ENCODE measurements around the gene CAB39.

The CAB39 gene

DNA sequence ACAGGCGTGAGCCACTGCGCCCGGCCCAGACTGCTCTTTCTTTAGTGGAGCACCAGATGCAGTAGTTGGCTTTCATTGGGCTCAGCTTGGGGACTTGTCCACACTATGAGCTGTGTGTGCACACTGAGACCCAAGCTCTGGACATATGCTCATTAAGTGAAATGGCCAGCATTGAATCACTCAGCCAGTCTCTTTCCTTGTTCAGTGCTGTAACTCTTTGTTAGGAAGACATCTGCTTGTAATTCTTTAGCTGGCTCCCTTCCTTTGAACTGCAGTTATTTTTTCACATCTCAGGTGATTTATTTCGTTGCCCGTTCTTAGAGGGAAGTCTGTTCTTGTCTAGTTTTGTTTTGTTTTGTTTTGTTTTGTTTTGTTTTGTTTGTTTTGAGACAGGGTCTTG is 70.5 kb downstream of the CAB39 start:
- TF ChIP-seq POLR2A (IDR thresholded peaks at IDR 0.05; ENCODE audit: low read length), result no peak
- no peak for DNase-seq

DNA sequence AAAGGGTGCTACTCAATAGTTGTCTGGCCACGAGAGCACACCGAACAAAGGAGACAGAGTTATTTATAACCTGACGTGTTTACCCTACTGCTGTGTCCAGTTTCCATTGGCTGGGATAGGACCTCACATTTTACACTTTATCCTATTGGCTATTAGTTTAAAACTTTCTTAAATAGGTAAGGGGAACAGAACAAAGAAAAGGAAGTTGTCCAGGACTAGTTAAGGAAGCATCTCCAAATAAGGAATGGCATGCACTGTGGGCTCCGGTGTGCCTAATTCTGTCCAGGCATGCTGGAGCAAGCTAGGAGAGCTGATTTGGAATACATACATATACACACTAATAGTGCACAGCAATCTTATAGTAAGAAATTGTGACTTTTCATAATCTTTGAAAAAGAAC is 72.2 kb downstream of the CAB39 start:
- TF ChIP-seq POLR2A (IDR thresholded peaks at IDR 0.05; ENCODE audit: low read length), result no peak
- DNase-seq, result no peak

DNA sequence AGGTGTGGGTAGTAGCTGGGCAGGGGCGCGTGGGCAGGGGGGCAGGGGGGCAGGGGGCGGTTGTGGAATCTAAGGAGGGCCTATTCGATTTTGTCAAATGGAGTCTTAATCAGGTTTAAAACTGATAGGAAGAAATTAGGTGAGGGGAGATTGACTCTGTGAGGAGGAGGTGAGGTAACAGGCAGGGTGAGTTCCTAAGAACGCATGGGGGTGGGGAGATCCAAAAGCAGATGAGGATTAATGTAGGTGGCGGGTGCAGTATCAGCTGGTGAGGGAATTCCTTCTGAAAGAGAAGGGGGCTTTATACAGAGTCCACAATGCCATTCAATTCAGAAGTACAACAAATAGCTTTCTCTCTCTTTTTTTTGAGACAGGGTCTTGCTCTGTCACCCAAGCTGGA is 72.7 kb downstream of the CAB39 start:
- no peak for TF ChIP-seq GATA1 (IDR thresholded peaks at IDR 0.05; ENCODE audit: low read depth, low read length)
- no peak for TF ChIP-seq POLR2A (IDR thresholded peaks at IDR 0.05; ENCODE audit: low read length)
- no peak for DNase-seq

DNA sequence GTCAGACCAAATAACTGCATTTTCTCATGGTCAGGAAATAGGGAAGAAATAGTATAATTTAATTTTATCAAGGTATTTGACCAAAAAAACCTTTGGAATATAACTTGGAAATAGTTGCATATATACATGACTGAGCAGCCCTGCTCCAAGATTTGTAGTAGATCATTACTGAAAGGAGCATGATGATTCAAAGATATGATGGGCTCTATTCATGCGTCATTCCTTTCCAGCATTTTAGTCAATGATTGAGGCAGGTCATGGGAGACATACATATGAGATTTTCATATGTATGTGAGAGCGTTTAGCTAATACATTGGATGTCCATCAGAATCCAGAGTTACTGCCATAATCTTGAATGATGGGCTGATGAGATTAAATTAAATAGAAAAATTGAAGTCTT is 74.5 kb downstream of the CAB39 start:
- TF ChIP-seq POLR2A (IDR thresholded peaks at IDR 0.05; ENCODE audit: low read length), result no peak
- no peak for TF ChIP-seq GATA1 (IDR thresholded peaks at IDR 0.05; ENCODE audit: low read depth, low read length)

DNA sequence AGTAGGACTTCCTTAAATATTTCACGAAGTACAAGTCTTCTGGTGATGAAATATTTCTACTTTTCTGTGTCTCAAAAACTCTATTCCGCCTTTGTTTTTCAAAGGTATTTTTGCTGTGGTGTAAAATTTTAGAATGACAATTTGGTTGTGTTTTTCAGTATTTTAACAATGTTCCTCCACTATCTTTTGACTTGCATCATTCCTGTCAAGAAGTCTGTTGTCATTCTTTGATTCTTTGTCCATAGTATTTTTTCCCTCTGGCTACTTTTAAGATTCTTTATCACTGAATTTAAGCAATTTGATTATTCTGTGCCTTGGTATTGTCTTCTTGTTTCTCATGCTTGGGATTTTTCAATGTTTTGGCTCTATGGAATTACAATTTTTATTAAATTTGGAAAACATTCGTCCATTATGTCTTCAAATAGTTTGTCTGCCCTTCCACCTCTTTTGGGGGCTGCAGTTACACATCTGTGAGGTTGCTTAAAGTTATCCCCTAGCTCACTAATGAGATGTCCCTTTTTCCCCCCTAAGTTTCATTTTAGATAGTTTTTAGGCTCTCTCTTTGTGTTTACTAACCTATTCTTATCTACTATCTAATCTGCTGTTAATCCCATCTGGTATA is 76.0 kb downstream of the CAB39 start:
- TF ChIP-seq POLR2A (IDR thresholded peaks at IDR 0.05; ENCODE audit: low read length) (no peak), GATA1 (IDR thresholded peaks at IDR 0.05; ENCODE audit: low read depth, low read length) (no peak)
- no peak for DNase-seq

More for the DNA sequence above, 74.5 kb downstream of the CAB39 start:
- DNase-seq, result no peak

DNA sequence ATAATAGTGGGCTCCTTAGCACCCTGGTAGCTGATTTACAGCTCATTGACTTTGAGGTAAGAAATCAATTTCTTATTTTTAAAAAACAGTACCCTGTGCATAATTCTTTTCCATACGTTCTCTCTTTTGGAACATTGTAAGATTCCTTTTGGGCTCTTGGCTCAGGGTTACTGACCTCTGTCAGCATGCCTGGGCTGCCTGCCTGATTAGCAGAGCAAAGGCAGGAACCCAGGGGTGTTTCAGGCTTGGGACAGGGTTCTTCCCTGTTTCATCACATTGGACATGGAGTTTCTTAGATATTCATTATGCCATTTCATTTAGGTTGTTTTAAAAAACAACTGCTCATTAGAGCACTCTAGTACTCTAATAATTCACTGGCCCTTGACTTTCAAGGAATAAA is 78.3 kb downstream of the CAB39 start:
- DNase-seq, result no peak
- TF ChIP-seq POLR2A (IDR thresholded peaks at IDR 0.05; ENCODE audit: low read length) (no peak), GATA1 (IDR thresholded peaks at IDR 0.05; ENCODE audit: low read depth, low read length) (no peak)

DNA sequence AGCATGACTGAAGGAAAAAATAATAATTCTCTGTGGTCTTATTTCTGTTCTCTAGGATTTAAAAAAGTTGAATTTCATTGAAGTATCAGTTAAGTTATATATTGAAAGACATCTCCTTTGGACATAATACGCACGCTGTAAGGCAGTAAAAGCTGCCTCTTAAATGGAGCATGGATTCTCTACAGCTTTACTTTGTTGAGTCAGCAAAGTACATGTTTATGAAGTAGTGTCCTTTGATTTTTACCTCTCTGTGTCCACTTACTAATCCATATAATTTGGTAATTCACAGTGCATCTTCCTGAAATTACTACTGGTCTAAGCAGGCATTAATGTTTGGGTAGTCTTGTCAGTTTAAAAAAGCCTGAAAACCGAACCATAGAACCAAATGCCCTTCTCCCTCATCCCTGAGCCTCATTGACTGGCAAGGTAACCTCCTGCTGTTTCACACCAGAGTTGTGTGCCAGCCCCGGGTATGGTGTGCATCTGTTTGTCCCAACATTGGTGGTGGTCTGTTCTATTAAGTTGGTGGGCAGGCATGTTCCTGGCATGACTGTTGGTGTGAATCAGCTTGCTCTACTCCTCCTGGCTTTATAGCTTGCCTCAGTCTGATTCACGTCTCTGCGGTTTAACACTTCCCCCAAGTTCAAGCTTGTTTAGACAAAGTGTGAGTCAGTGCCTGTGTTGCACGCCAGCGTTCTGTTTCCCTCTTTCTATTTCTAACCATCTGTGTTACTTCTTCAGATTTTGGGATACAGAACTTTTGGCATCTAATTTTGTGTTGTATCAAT is 81.1 kb downstream of the CAB39 start:
- no peak for TF ChIP-seq POLR2A (IDR thresholded peaks at IDR 0.05; ENCODE audit: low read length)
- no peak for TF ChIP-seq GATA1 (IDR thresholded peaks at IDR 0.05; ENCODE audit: low read depth, low read length)

DNA sequence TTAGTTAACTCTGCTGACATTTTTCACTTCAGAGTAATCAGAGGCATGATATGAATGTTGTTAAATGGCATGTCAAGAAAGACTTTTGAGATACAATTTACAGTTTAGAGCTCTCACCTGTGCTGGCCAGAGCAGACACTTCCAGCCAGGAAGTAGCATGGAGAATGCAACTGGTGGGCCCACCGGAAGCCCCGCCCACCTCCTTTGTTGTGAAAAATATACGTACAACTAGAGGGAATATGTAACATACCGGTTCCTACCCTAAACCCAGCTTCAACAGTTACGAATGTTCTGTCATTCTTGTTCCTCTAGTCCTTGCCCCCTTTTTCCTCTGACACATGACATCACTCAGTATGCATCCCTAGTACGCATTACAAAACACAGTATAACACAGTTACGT is 81.9 kb downstream of the CAB39 start:
- DNase-seq, result no peak

More for the DNA sequence above, 81.1 kb downstream of the CAB39 start:
- no peak for DNase-seq

DNA sequence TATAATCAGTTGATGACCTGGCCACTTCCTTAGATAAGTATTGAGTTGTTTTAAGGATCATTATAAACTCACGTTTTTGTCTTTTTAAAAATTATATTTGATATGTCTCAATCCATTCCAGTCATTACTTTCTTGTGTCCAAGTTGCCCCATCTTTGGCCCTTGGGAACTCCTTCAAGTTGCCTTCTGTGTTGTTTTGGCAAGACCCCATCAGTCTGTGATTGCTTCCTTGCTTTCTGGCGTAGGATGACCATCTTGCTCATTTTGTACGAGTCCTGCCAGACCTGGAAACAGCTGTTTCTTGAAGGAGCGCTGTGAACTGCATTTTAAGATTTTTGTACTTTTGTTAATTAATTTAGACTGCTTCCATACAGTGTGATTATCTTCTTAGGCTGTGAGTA is 83.2 kb downstream of the CAB39 start:
- DNase-seq, result no peak
- no peak for TF ChIP-seq POLR2A (IDR thresholded peaks at IDR 0.05; ENCODE audit: low read length)
- no peak for TF ChIP-seq GATA1 (IDR thresholded peaks at IDR 0.05; ENCODE audit: low read depth, low read length)

More for the DNA sequence above, 81.9 kb downstream of the CAB39 start:
- TF ChIP-seq POLR2A (IDR thresholded peaks at IDR 0.05; ENCODE audit: low read length) (no peak), GATA1 (IDR thresholded peaks at IDR 0.05; ENCODE audit: low read depth, low read length) (no peak)

DNA sequence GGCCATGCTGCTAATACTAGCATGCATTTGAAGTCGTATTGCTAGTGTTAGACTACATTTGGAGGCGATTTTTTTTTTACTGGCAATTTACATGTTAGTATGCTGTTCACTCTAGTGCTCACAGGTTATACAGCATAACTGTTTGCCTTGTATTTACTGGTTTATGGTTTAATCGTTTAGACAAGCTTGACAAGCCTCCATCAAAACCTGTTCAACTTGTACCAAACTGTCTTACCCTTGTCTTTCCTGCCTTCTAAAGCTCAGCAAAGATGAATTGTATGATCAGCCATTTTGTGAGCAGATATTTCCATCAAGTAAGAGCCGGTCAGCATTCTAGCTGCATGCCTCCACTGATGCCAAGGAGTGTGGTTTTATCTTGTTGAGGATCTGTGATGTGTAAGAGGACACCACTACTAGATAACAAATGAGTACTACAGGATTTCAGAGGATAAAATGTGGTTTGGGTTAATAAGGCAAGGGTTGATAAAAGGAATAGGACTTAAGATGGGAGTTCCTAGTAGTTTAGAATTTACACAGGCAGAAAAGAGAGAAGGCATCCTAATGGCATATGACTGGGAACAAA is 83.7 kb downstream of the CAB39 start:
- peak; percentile 30 to 74 for DNase-seq
- no peak for TF ChIP-seq GATA1 (IDR thresholded peaks at IDR 0.05; ENCODE audit: low read depth, low read length)
- TF ChIP-seq POLR2A (IDR thresholded peaks at IDR 0.05; ENCODE audit: low read length), result no peak

DNA sequence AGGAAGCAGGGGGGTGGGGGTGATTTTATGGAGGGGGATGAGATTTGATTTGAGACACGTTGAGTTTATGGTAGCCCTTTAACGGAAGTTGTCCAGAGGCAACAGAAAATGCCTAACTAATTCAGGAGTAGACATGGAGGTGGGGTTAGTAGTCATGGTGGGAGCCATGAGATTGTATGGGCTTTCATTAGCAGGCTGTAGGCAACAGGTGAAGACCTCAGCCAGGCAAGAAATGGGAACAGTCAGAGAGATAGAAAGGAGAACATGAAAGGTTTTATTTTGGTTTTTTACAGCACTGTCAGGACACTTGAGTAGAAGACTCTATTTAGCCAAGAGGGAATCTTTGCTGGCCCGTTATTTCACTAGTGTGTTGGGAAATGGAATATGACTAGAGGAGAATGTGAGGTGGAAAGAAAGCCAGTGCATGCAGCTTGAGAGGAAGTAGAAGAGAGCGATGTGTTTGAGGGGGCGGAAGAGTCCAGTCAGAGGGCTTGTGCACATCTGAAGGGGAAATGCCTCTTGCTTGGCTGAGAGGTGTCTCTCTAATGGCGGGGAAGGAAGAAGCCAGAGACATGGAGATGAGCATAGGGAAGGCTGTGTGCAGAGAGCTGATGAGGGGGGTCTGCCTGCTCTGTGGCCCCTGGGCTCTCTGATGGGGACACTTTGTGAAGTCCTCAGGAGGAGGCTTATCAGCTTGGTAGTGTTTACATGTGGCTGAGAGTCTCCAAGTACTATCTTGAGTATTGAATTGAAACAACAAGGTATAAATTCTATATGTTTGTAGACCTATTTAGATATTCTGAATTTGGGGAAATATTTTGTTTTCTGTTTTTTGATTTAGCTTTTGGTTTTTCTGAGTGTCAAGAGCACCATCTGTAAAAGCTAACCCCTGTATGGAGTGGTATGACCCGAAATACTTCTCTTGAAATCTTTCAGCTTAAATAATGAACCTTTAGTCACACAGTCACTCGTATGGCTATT is 85.2 kb downstream of the CAB39 start:
- DNase-seq, result peak; percentile 13 to 17
- TF ChIP-seq GATA1 (IDR thresholded peaks at IDR 0.05; ENCODE audit: low read depth, low read length) (no peak), POLR2A (IDR thresholded peaks at IDR 0.05; ENCODE audit: low read length) (no peak)

DNA sequence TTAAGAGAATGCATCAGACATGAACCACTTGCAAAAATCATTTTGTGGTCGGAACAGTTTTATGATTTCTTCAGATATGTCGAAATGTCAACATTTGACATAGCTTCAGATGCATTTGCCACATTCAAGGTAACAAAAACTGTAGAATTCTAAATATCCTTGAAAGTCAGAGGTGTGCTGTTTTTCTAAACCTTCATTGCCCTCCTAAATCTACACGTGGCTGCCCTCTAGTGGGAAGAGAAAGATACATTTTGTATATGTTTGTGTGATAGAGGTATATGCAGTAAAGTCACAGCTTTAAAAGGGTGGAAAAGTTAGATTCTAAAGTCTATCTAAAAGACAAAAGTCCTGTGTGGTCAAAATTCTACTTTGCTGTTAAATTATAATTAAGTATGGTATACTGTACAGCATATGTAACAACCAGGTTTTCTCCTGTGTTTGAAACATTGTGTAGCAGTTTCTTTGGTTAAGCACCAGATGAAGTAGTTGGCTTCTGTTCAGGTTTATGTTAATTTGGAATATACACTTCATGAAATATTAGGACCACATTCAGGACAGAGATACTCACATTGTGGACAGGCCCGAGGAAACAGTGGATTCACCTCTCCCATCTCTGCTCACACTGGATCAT is 86.2 kb downstream of the CAB39 start:
- peak; percentile 58 to 78 for DNase-seq
- TF ChIP-seq GATA1 (IDR thresholded peaks at IDR 0.05; ENCODE audit: low read depth, low read length) (no peak), POLR2A (IDR thresholded peaks at IDR 0.05; ENCODE audit: low read length) (no peak)

DNA sequence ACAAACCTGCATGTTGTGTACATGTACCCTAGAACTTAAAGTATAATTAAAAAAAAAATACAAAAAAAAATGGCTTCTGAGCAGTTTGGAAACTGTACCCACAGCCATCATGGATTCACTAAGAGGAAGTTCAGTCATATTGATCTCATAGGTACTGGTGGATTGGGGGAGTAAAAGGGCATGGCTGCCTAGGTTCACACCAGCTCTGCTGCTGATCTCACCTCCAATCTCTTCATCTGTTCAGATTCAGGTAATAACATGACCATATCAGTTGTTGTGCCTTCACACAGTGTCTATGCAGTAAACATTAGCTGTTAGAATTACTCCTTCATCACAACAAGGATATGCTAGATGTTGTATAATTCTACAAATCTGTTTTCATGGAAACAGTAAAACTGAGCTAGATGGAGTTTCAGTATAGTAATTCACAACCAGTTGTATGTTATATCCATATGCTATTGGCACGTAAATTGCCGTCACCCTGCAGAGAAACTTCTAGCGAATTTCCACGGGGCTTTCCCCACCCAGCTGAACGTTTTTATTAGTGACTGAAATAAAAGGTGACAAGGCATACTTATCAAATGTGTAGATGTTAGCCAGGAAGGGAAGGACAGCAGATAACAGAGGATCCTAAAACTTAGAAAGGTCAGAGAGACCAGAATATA is 92.8 kb downstream of the CAB39 start:
- no peak for TF ChIP-seq GATA1 (IDR thresholded peaks at IDR 0.05; ENCODE audit: low read depth, low read length)
- TF ChIP-seq POLR2A (IDR thresholded peaks at IDR 0.05; ENCODE audit: low read length), result no peak
- no peak for DNase-seq
